ENCODE data around the gene RCAN2. TPM values are rescaled to one million over a fixed set of nuclear protein-coding genes. Genes with fewer than 3 reads are reported as not detected.

Gene RCAN2
- total RNA-seq, 1 experiment from 2014 or later, result not detected

- H3K4me3 ChIP-seq (ENCODE audit: low read depth, low read length, poor library complexity, severe bottlenecking), result no peak overlapping the region
- no peak for TF ChIP-seq EZH2 (IDR thresholded peaks at IDR 0.05; ENCODE audit: borderline replicate concordance, low read depth, low read length, poor library complexity, severe bottlenecking)
- no peak for TF ChIP-seq CTCF (conservative IDR thresholded peaks at IDR 0.05; ENCODE audit: low read depth, low read length)
- no peaks in the 10 kb centered on the region for H3K9me3 ChIP-seq (ENCODE audit: low read depth, low read length, poor library complexity, severe bottlenecking)
- BruUV-seq (replicated peaks), result no TSS peak
- peaks cover 16% of the 10 kb centered on the region for H3K27me3 ChIP-seq (replicated peaks; ENCODE audit: insufficient read depth, low read depth, low read length, poor library complexity)
- DNase-seq (ENCODE audit: low spot score), result no peak
- no peaks in the 10 kb centered on the region for H3K36me3 ChIP-seq (ENCODE audit: insufficient read depth, low read length, poor library complexity, severe bottlenecking)
- H3K27ac ChIP-seq (ENCODE audit: low read depth, low read length, poor library complexity, severe bottlenecking), result no peak overlapping the region
- ChIA-PET CTCF (no interaction called here), POLR2A (ENCODE audit: low non-redundant PET) (interaction anchor here (0.6 kb wide), 1 partner anchor 39 kb away, joined by 3 read pairs; no protein-coding TSS in a partner anchor)
- intact Hi-C loops (cut with micrococcal nuclease; ENCODE audit: unreplicated experiment), result no loop called here
- no peaks in the 10 kb centered on the region for H3K4me1 ChIP-seq (ENCODE audit: insufficient read depth, low read length, poor library complexity, severe bottlenecking)
These were observed 258.1 kb downstream of the RCAN2 start for GRCh38 chr6:46233129-46233528.

GRCh38 chr6:46222286-46222685, 269.0 kb downstream of the RCAN2 start:
- ChIA-PET POLR2A (ENCODE audit: low non-redundant PET) (no interaction called here), CTCF (interaction anchor here (1.2 kb wide), 1 partner anchor 188 kb away, joined by 6 read pairs; no protein-coding TSS in a partner anchor)
- H3K36me3 ChIP-seq (ENCODE audit: insufficient read depth, low read length, poor library complexity, severe bottlenecking), result no peaks in the 10 kb centered on the region
- no peaks in the 10 kb centered on the region for H3K9me3 ChIP-seq (ENCODE audit: low read depth, low read length, poor library complexity, severe bottlenecking)
- TF ChIP-seq CTCF (conservative IDR thresholded peaks at IDR 0.05; ENCODE audit: low read depth, low read length) (no peak), EZH2 (IDR thresholded peaks at IDR 0.05; ENCODE audit: borderline replicate concordance, low read depth, low read length, poor library complexity, severe bottlenecking) (no peak)
- intact Hi-C loops (cut with micrococcal nuclease; ENCODE audit: unreplicated experiment), result no loop called here
- no peak for DNase-seq (ENCODE audit: low spot score)
- peaks cover 7% of the 10 kb centered on the region for H3K27me3 ChIP-seq (replicated peaks; ENCODE audit: insufficient read depth, low read depth, low read length, poor library complexity)
- no peaks in the 10 kb centered on the region for H3K4me1 ChIP-seq (ENCODE audit: insufficient read depth, low read length, poor library complexity, severe bottlenecking)
- H3K27ac ChIP-seq (ENCODE audit: low read depth, low read length, poor library complexity, severe bottlenecking), result no peak overlapping the region
- BruUV-seq (replicated peaks), result no TSS peak
- H3K4me3 ChIP-seq (ENCODE audit: low read depth, low read length, poor library complexity, severe bottlenecking), result no peak overlapping the region

- POLR2A ChIA-PET (ENCODE audit: low non-redundant PET), result no interaction called here
- BruUV-seq (replicated peaks), result no TSS peak
- Histone ChIP-seq H3K27ac (ENCODE audit: low read depth, low read length, poor library complexity, severe bottlenecking) (no peak overlapping the region), H3K4me1 (ENCODE audit: insufficient read depth, low read length, poor library complexity, severe bottlenecking) (no peaks in the 10 kb centered on the region), H3K9me3 (ENCODE audit: low read depth, low read length, poor library complexity, severe bottlenecking) (no peaks in the 10 kb centered on the region), H3K4me3 (ENCODE audit: low read depth, low read length, poor library complexity, severe bottlenecking) (no peak overlapping the region), H3K27me3 (replicated peaks; ENCODE audit: insufficient read depth, low read depth, low read length, poor library complexity) (peaks cover 7% of the 10 kb centered on the region), H3K36me3 (ENCODE audit: insufficient read depth, low read length, poor library complexity, severe bottlenecking) (no peaks in the 10 kb centered on the region)
- DNase-seq (ENCODE audit: low spot score), result peak; percentile 52
- intact Hi-C loops (cut with micrococcal nuclease; ENCODE audit: unreplicated experiment), result loop anchor here (1.0 to 2.0 kb wide), 3 partner anchors 131 to 405 kb away; no protein-coding TSS in a partner anchor
- CTCF ChIA-PET, result interaction anchor here (0.6 kb wide), 1 partner anchor 131 kb away, joined by 3 read pairs; no protein-coding TSS in a partner anchor
- TF ChIP-seq CTCF (conservative IDR thresholded peaks at IDR 0.05; ENCODE audit: low read depth, low read length) (peak; percentile 74), EZH2 (IDR thresholded peaks at IDR 0.05; ENCODE audit: borderline replicate concordance, low read depth, low read length, poor library complexity, severe bottlenecking) (no peak)
These were observed 269.9 kb downstream of the RCAN2 start for GRCh38 chr6:46221222-46221793.

Data from A673 (cell line).